GM12874 (cell line): Measurements from ENCODE around the gene GUCD1.
A peak's percentile ranks its signal among the peaks of the same experiment; 100 is the strongest.

Source experiments
- TF ChIP-seq, protein P1 (sequence below): IDR thresholded peaks from 2 replicates; pipeline ENCODE4 v1.5.1; 2011; ENCODE audit warnings: low read depth, mild to moderate bottlenecking, control low read depth, low read length, moderate library complexity; ENCODE audit not compliant: insufficient read depth

GUCD1 gene

DNA sequence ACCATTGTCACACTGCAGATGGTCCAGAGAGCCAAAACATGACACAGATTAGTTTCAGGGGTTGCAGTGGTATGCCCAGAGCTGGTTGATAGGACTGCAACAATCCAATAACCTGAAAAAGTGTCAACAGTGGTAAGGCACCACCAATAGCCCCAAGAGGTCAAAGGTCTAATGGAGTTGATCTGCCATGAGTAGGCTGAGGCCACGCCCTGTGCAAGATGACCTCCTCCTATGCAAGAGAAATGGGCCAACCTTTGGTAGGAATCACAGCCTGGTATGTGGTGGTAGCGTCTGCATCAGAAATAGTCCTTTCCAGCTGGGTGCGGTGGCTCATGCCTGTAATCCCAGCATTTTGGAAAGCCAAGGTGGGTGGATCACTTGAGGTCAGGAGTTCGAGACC lies 19.6 kb downstream of the GUCD1 start:
- TF ChIP-seq, protein P1, sequence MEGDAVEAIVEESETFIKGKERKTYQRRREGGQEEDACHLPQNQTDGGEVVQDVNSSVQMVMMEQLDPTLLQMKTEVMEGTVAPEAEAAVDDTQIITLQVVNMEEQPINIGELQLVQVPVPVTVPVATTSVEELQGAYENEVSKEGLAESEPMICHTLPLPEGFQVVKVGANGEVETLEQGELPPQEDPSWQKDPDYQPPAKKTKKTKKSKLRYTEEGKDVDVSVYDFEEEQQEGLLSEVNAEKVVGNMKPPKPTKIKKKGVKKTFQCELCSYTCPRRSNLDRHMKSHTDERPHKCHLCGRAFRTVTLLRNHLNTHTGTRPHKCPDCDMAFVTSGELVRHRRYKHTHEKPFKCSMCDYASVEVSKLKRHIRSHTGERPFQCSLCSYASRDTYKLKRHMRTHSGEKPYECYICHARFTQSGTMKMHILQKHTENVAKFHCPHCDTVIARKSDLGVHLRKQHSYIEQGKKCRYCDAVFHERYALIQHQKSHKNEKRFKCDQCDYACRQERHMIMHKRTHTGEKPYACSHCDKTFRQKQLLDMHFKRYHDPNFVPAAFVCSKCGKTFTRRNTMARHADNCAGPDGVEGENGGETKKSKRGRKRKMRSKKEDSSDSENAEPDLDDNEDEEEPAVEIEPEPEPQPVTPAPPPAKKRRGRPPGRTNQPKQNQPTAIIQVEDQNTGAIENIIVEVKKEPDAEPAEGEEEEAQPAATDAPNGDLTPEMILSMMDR = no peak

DNA sequence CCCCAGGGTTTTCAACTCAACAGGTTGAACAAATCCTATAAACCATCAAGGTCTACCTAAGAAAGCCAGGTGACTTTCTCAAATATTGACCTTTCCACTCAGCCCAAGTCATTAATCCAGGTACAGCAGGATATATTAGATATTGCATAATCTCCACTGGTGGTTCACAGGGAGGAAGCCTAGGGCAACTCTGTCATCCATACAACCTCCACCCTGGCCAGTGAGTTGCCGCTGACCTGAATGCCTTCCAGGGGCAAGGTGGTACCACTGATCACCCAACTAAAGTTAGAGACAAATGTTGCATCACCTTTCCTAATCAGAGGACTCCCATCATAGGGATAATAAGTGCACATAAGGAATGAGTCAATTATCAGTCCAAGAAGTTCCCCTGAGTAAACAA lies 22.9 kb downstream of the GUCD1 start:
- TF ChIP-seq, protein P1 = no peak

DNA sequence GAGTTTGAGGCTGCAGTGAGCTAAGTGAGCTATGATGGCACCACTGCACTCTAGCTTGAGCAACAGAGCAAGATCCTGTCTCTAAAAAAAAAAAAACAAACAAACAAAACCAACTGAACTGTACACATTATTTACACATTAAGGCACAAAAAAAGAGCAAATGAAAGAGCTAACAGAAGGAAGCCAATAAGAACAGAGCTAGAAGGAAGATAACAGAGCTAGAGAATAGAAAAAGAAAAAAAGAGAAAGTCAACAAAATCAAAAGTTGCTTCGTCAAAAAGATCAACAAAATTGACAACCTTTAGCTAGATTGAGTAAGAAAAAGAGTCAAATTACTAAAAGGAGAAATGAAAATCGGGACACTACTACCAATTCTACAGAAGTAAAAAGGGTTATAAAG lies 25.0 kb downstream of the GUCD1 start:
- TF ChIP-seq, protein P1 = no peak

DNA sequence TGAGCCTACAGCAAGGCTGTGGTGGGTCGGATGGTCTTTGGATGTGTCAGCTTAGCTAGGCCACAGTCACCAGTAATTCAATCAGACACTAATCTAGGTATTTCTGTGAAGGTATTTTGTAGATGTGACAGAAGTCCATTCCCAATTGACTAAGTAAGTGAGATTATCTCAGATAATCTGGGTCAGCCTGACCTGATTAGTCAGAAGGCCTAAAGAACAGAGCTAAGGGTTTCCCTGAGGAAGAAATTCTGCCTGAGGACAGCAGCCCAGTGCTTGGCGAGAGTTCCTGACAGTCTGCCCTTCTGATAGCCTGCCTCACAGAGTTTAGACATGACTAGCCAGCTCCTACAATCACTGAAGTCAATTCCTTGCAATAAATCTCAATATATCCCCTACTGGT lies 28.7 kb downstream of the GUCD1 start:
- TF ChIP-seq, protein P1 = no peak

DNA sequence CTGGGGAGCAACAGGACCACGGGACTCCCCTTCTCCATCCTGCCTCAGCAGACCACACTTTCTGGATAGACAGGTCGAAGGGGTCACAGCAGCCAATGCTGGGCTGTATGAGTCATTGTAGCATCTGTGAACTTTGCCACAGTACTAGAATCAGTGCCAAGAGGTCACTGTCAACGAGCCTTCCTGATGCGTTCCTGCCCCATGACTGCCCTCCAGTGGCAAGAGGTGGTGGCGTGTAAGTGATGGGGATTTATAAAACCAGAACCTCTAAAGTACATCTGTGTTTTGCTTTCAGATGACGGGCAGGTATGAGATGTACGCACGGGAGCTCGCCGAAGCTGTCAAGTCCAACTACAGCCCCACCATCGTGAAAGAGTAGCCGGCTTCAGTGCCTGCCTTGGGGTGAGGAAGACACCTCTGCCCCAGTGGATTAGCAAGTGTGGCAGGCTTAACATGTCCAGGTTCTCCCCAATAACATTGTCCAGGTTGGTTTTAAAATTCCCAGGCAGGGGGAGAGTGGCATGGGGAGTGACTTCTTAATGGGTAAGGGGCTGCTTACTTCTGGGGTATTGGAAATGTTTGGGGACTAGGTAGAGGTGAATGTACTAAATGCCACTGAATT lies 29.4 kb downstream of the GUCD1 start:
- TF ChIP-seq, protein P1 = peak; percentile 88

DNA sequence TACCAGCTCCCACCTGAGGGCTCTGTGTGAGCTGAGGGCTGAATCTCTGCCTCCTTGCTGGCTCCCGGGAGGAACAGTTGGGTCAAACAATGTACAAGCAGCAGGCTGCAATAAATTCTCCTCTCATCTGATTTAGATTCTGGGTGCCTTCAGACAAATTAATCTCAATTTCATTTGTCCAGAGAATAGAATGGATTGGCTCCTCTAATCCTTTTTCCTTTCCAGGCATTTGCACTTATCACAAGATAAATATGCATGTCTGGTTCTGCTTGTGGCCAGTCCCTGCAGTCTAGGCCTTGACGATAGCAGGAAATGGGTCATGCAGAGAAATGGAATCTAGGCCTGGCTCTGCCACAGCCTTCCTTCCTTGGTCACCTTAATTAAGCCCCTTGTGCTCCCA lies 31.1 kb downstream of the GUCD1 start:
- TF ChIP-seq, protein P1 = no peak

DNA sequence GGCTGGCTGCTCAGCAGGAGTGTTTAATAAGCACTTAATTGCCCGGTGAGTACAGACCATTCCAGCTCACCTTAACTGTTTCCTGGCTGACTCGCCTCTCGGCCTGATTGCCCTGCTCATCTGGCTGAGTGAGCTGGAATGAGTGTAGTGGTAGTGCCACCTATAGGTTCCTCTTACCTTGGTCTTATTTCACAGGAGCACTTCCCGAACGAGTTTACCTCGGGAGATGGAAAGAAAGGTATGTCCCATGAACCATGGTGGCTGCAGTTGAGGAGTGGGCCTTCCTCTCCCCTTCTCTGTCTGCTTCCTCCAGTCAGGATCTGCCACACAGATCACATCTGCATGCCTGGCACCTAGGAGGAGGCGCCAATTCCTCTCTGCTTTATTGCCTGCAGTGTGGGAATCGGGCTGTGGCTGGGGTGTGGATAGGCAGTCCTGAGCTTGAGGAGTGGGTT lies 33.1 kb downstream of the GUCD1 start:
- TF ChIP-seq, protein P1 = peak; percentile 62
